ENCODE data around the gene PRCP.
A peak's percentile ranks its signal among the peaks of the same experiment; 100 is the strongest.

The PRCP gene

GRCh38 chr11:82864268-82864667 lies 36.0 kb downstream of the PRCP start:
- DNase-seq (ENCODE audit: low read depth): peak; percentile 31
- no peak overlapping the region for H3K4me3 ChIP-seq (ENCODE audit: control insufficient read depth, low read depth, low read length)
- TF ChIP-seq CTCF (IDR thresholded peaks at IDR 0.05; ENCODE audit: control insufficient read depth, insufficient read depth, low read depth, low read length, missing control alignments): peak; percentile 77

GRCh38 chr11:82863209-82863608 lies 37.0 kb downstream of the PRCP start:
- H3K4me3 ChIP-seq (ENCODE audit: control insufficient read depth, low read depth, low read length): no peak overlapping the region
- no peak for DNase-seq (ENCODE audit: low read depth)
- no peak for TF ChIP-seq CTCF (IDR thresholded peaks at IDR 0.05; ENCODE audit: control insufficient read depth, insufficient read depth, low read depth, low read length, missing control alignments)

- H3K4me3 ChIP-seq (ENCODE audit: control insufficient read depth, low read depth, low read length): no peak overlapping the region
- no peak for DNase-seq (ENCODE audit: low read depth)
- no peak for TF ChIP-seq CTCF (IDR thresholded peaks at IDR 0.05; ENCODE audit: control insufficient read depth, insufficient read depth, low read depth, low read length, missing control alignments)
Measured at GRCh38 chr11:82862379-82862778, 37.9 kb downstream of the PRCP start.

GRCh38 chr11:82859750-82860149 lies 40.5 kb downstream of the PRCP start:
- no peak for DNase-seq (ENCODE audit: low read depth)
- no peak overlapping the region for H3K4me3 ChIP-seq (ENCODE audit: control insufficient read depth, low read depth, low read length)
- no peak for TF ChIP-seq CTCF (IDR thresholded peaks at IDR 0.05; ENCODE audit: control insufficient read depth, insufficient read depth, low read depth, low read length, missing control alignments)

- no peak overlapping the region for H3K4me3 ChIP-seq (ENCODE audit: control insufficient read depth, low read depth, low read length)
- no peak for TF ChIP-seq CTCF (IDR thresholded peaks at IDR 0.05; ENCODE audit: control insufficient read depth, insufficient read depth, low read depth, low read length, missing control alignments)
- peak; percentile 33 for DNase-seq (ENCODE audit: low read depth)
Measured at GRCh38 chr11:82858556-82859091, 41.6 kb downstream of the PRCP start.

GRCh38 chr11:82858133-82858532 lies 42.1 kb downstream of the PRCP start:
- TF ChIP-seq CTCF (IDR thresholded peaks at IDR 0.05; ENCODE audit: control insufficient read depth, insufficient read depth, low read depth, low read length, missing control alignments): no peak
- no peak for DNase-seq (ENCODE audit: low read depth)
- H3K4me3 ChIP-seq (ENCODE audit: control insufficient read depth, low read depth, low read length): no peak overlapping the region

GRCh38 chr11:82857145-82857544 lies 43.1 kb downstream of the PRCP start:
- DNase-seq (ENCODE audit: low read depth): no peak
- no peak for TF ChIP-seq CTCF (IDR thresholded peaks at IDR 0.05; ENCODE audit: control insufficient read depth, insufficient read depth, low read depth, low read length, missing control alignments)
- no peak overlapping the region for H3K4me3 ChIP-seq (ENCODE audit: control insufficient read depth, low read depth, low read length)

All from AG09309 (cell line).